HCEC 1CT (cell line): ENCODE data around the gene DERL2.

Source experiments
- DNase-seq: peaks from one replicate; pipeline ENCODE4 v3.0.0-alpha.2; 2017

The DERL2 gene

GRCh38 chr17:5485270-5486205, at the start of gene DERL2:
TSS of gene DERL2 (minus strand) at chr17:5486178. CDS start at chr17:5486161, 17 bp downstream.
- peak; percentile 34 for DNase-seq

- DNase-seq: no peak
These were observed 49.5 kb upstream of the DERL2 start for GRCh38 chr17:5535436-5535835.

- no peak for DNase-seq
These were observed 47.7 kb upstream of the DERL2 start for GRCh38 chr17:5533486-5534315.

GRCh38 chr17:5532581-5532980, 46.6 kb upstream of the DERL2 start:
- no peak for DNase-seq

GRCh38 chr17:5531085-5531418, 45.1 kb upstream of the DERL2 start:
- no peak for DNase-seq

- no peak for DNase-seq
These were observed 44.5 kb upstream of the DERL2 start for GRCh38 chr17:5530265-5531084.

- DNase-seq: no peak
These were observed 41.7 kb upstream of the DERL2 start for GRCh38 chr17:5527601-5528250.

GRCh38 chr17:5526821-5527598, 41.0 kb upstream of the DERL2 start:
- DNase-seq: peak; percentile 98

GRCh38 chr17:5523249-5523648, 37.3 kb upstream of the DERL2 start:
- peak; percentile 26 for DNase-seq

- DNase-seq: no peak
These were observed 36.5 kb upstream of the DERL2 start for GRCh38 chr17:5522476-5522875.

- peak; percentile 98 for DNase-seq
These were observed 30.2 kb upstream of the DERL2 start for GRCh38 chr17:5516060-5516792.

GRCh38 chr17:5514976-5515375, 29.0 kb upstream of the DERL2 start:
- no peak for DNase-seq

- no peak for DNase-seq
These were observed 27.6 kb upstream of the DERL2 start for GRCh38 chr17:5513628-5514027.

- DNase-seq: no peak
These were observed 25.6 kb upstream of the DERL2 start for GRCh38 chr17:5511401-5512225.

- no peak for DNase-seq
These were observed 24.8 kb upstream of the DERL2 start for GRCh38 chr17:5510771-5511170.

GRCh38 chr17:5509482-5509881, 23.5 kb upstream of the DERL2 start:
- DNase-seq: peak; percentile 66

GRCh38 chr17:5508810-5509209, 22.8 kb upstream of the DERL2 start:
- DNase-seq: no peak

- DNase-seq: no peak
These were observed 20.3 kb upstream of the DERL2 start for GRCh38 chr17:5506307-5506706.

GRCh38 chr17:5502552-5502951, 16.6 kb upstream of the DERL2 start:
- no peak for DNase-seq

- no peak for DNase-seq
These were observed 15.7 kb upstream of the DERL2 start for GRCh38 chr17:5501685-5502084.
